HepG2 (cell line): ENCODE measurements around the gene TRMT112. TPM values are rescaled to one million over a fixed set of nuclear protein-coding genes. Genes with fewer than 3 reads are reported as not detected.

ENCODE experiments used
- AGO2 ChIP-seq: fragments of 200-400 bp; formaldehyde crosslinking; optimal IDR thresholded peaks from 2 replicates; pipeline ENCODE3; 2017; ENCODE audit warnings: mild to moderate bottlenecking, low read depth, low read length, moderate library complexity
- AHR ChIP-seq: IDR thresholded peaks from 2 replicates; pipeline ENCODE4 v1.6.1; 2018; ENCODE audit warnings: missing genetic modification reagents, missing compliant biosample characterization
- ARHGAP35 ChIP-seq: sonication (generic); formaldehyde crosslinking; IDR thresholded peaks from 2 replicates; pipeline ENCODE4 v1.9.0; 2022; ENCODE audit warnings: mild to moderate bottlenecking, inconsistent platforms, moderate library complexity, missing genetic modification reagents, borderline replicate concordance
- BCL6 ChIP-seq: IDR thresholded peaks from 2 replicates; pipeline ENCODE4 v1.6.1; 2016; ENCODE audit warnings: missing genetic modification reagents, missing compliant biosample characterization
- FOXK1 ChIP-seq: sonication (generic); formaldehyde crosslinking; IDR thresholded peaks from 2 replicates; pipeline ENCODE4 v1.4.0; 2020; ENCODE audit warnings: low read depth, missing genetic modification reagents, borderline replicate concordance
- GFI1 ChIP-seq: sonication (generic); formaldehyde crosslinking; IDR thresholded peaks from 2 replicates; pipeline ENCODE4 v1.5.0; 2020; ENCODE audit warnings: missing genetic modification reagents, mild to moderate bottlenecking, borderline replicate concordance
- IRF2 ChIP-seq: IDR thresholded peaks from 2 replicates; pipeline ENCODE4 v1.6.1; 2018; ENCODE audit warnings: missing genetic modification reagents, missing compliant biosample characterization
- KDM5B ChIP-seq: sonication (generic); formaldehyde crosslinking; IDR thresholded peaks from 2 replicates; pipeline ENCODE4 v1.4.0; 2020; ENCODE audit warnings: missing genetic modification reagents, mild to moderate bottlenecking, borderline replicate concordance
- PITX1 ChIP-seq: sonication (generic); formaldehyde crosslinking; IDR thresholded peaks from 2 replicates; pipeline ENCODE4 v1.5.1; 2020; ENCODE audit warnings: mild to moderate bottlenecking, missing genetic modification reagents
- REXO4 ChIP-seq: sonication (generic); formaldehyde crosslinking; IDR thresholded peaks from 2 replicates; pipeline ENCODE4 v1.8.0; 2022; ENCODE audit warnings: missing genetic modification reagents, mild to moderate bottlenecking, borderline replicate concordance
- SALL2 ChIP-seq: sonication (generic); formaldehyde crosslinking; IDR thresholded peaks from 2 replicates; pipeline ENCODE4 v1.8.1; 2023; ENCODE audit warnings: mild to moderate bottlenecking, missing genetic modification reagents, inconsistent platforms
- SAP130 ChIP-seq: IDR thresholded peaks from 2 replicates; pipeline ENCODE4 v1.6.1; 2016; ENCODE audit warnings: low read depth
- SP5 ChIP-seq: IDR thresholded peaks from 2 replicates; pipeline ENCODE4 v1.6.1; 2016; ENCODE audit warnings: low read depth, borderline replicate concordance
- STAG1 ChIP-seq: sonication (generic); formaldehyde crosslinking; IDR thresholded peaks from 2 replicates; pipeline ENCODE4 v1.4.0; 2020; ENCODE audit warnings: missing genetic modification reagents
- TEAD2 ChIP-seq: sonication (generic); formaldehyde crosslinking; IDR thresholded peaks from 2 replicates; pipeline ENCODE4 v1.9.0; 2021; ENCODE audit warnings: missing genetic modification reagents
- TEAD3 ChIP-seq: optimal IDR thresholded peaks from 2 replicates; pipeline ENCODE3; 2016; ENCODE audit warnings: borderline replicate concordance
- ZNF430 ChIP-seq: sonication (generic); formaldehyde crosslinking; IDR thresholded peaks from 2 replicates; pipeline ENCODE4 v1.9.0; 2021; ENCODE audit warnings: mild to moderate bottlenecking, missing genetic modification reagents
- polyA plus RNA-seq, 8 experiments: library from polyadenylated mRNA; depleted of rRNA in 3 of 8; stranded (reverse) in 7 of 8; unstranded in 1 of 8; fragments of >200 nt; fragmentation: Illumina TruSeq in 4 of 8; extraction: Trizol in 4 of 8; gene quantifications; 2 replicates each; pipeline versions ENCODE4 v1.2.1 to v1.2.3, GENCODE V29; 2011 to 2016; ENCODE audit warnings: low read depth in 4 of 8, missing spikeins in 1 of 8, mixed read lengths in 1 of 8; ENCODE audit not compliant: insufficient read depth in 1 of 8
- total RNA-seq, 5 experiments: library from RNA; depleted of rRNA; stranded (reverse); fragments of >200 nt; fragmentation: Illumina TruSeq; extraction: Trizol; gene quantifications; 2 replicates each; pipeline ENCODE4 v1.2.3, GENCODE V29; 2016; ENCODE audit warnings: low read depth in 1 of 5
- TF ChIP-seq, protein P1 (sequence below): sonication (generic); formaldehyde crosslinking; IDR thresholded peaks from 2 replicates; pipeline ENCODE4 v1.4.0; 2020; ENCODE audit warnings: missing genetic modification reagents, mild to moderate bottlenecking, borderline replicate concordance
- TF ChIP-seq, protein P2 (sequence below), 2 experiments: fragments of 450-650 bp in 1 of 2; sonication (generic) in 1 of 2; formaldehyde crosslinking in 1 of 2; IDR thresholded peaks; 2 replicates each; pipeline versions ENCODE4 v1.6.1 to v1.8.0; 2016 to 2022; ENCODE audit warnings: antibody characterized with exemption in 1 of 2, mild to moderate bottlenecking in 1 of 2, missing genetic modification reagents in 1 of 2

The TRMT112 gene
- total and polyA plus RNA-seq, 2 of the 13 experiments (the other 11 are each of a cell fraction or from before 2014, with no cell fraction given), result 186 to 409 TPM

DNA sequence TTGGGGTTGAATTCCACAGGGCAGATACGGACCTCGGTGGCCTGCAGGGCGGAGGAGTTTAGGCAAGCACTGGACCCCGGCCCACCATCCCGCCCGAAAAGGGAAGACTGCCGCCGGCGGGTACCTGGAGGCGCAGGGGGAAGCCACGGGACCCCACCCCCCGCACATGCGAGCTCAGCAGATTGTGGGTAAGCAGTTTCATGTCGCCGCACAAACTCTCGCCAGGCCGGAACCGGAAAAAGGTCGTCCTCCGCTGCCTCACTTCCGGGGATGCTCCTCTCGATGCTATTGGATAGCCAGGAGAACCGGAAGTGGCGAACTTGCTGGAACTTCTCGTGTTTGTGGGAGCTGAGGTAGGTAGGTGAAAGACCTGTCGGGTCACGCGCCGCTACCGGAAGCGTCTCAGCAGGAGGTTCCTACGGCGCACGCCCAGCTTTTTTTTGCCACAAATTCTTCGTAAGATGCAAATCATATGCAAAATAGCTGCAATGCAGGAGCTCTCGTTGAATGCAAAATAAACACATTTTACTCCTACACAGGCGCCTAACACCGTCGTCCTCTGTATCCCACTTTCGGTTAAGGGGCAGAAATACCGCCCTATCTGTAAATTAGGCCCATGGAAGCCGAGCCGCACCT lies at the start of gene TRMT112 (continued):
- TF ChIP-seq TEAD3 (CRISPR knock-in tag) (peak; percentile 64), AHR (CRISPR knock-in tag) (no peak), PITX1 (CRISPR knock-in tag) (peak; percentile 43; the same call in 1 of the 2 replicates), BCL6 (CRISPR knock-in tag) (0 out of 2 replicates have a peak, but pooled peaks have one; percentile 6), ZNF430 (CRISPR knock-in tag) (peak; percentile 77; the same call in 1 of the 2 replicates), GFI1 (CRISPR knock-in tag) (no peak), SALL2 (CRISPR knock-in tag) (peak; percentile 34), REXO4 (no peak), TEAD2 (CRISPR knock-in tag) (no peak), IRF2 (CRISPR knock-in tag) (peak; percentile 54; the same call in 1 of the 2 replicates), SAP130 (CRISPR knock-in tag) (peak; percentile 76), STAG1 (CRISPR knock-in tag) (no peak), AGO2 (peak; percentile 86), SP5 (CRISPR knock-in tag) (no peak), ARHGAP35 (CRISPR knock-in tag) (0 out of 2 replicates have a peak, but pooled peaks have one; percentile 48), FOXK1 (CRISPR knock-in tag) (peak; percentile 51; the same call in 1 of the 2 replicates), KDM5B (CRISPR knock-in tag) (peak; percentile 43; the same call in 1 of the 2 replicates)
- TF ChIP-seq, protein P1, sequence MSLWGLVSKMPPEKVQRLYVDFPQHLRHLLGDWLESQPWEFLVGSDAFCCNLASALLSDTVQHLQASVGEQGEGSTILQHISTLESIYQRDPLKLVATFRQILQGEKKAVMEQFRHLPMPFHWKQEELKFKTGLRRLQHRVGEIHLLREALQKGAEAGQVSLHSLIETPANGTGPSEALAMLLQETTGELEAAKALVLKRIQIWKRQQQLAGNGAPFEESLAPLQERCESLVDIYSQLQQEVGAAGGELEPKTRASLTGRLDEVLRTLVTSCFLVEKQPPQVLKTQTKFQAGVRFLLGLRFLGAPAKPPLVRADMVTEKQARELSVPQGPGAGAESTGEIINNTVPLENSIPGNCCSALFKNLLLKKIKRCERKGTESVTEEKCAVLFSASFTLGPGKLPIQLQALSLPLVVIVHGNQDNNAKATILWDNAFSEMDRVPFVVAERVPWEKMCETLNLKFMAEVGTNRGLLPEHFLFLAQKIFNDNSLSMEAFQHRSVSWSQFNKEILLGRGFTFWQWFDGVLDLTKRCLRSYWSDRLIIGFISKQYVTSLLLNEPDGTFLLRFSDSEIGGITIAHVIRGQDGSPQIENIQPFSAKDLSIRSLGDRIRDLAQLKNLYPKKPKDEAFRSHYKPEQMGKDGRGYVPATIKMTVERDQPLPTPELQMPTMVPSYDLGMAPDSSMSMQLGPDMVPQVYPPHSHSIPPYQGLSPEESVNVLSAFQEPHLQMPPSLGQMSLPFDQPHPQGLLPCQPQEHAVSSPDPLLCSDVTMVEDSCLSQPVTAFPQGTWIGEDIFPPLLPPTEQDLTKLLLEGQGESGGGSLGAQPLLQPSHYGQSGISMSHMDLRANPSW (CRISPR knock-in tag), result peak; percentile 24; the same call in 1 of the 2 replicates
- TF ChIP-seq, protein P2, sequence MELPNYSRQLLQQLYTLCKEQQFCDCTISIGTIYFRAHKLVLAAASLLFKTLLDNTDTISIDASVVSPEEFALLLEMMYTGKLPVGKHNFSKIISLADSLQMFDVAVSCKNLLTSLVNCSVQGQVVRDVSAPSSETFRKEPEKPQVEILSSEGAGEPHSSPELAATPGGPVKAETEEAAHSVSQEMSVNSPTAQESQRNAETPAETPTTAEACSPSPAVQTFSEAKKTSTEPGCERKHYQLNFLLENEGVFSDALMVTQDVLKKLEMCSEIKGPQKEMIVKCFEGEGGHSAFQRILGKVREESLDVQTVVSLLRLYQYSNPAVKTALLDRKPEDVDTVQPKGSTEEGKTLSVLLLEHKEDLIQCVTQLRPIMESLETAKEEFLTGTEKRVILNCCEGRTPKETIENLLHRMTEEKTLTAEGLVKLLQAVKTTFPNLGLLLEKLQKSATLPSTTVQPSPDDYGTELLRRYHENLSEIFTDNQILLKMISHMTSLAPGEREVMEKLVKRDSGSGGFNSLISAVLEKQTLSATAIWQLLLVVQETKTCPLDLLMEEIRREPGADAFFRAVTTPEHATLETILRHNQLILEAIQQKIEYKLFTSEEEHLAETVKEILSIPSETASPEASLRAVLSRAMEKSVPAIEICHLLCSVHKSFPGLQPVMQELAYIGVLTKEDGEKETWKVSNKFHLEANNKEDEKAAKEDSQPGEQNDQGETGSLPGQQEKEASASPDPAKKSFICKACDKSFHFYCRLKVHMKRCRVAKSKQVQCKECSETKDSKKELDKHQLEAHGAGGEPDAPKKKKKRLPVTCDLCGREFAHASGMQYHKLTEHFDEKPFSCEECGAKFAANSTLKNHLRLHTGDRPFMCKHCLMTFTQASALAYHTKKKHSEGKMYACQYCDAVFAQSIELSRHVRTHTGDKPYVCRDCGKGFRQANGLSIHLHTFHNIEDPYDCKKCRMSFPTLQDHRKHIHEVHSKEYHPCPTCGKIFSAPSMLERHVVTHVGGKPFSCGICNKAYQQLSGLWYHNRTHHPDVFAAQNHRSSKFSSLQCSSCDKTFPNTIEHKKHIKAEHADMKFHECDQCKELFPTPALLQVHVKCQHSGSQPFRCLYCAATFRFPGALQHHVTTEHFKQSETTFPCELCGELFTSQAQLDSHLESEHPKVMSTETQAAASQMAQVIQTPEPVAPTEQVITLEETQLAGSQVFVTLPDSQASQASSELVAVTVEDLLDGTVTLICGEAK (IDR thresholded peaks at IDR 0.05), result peak; percentile 94
- TF ChIP-seq, protein P2 (CRISPR knock-in tag; IDR thresholded peaks at IDR 0.05), result no peak; the same call in 1 of the 2 replicates
